MCF 10A (cell line): ENCODE results near the gene TIE1. TPM values are rescaled to one million over a fixed set of nuclear protein-coding genes. Genes with fewer than 3 reads are reported as not detected.

ENCODE experiments used
- BruUV-seq: library from RNA; stranded (reverse); fragments of 400-500 nt; replicated peaks from 2 replicates; lab custom pipeline; 2021; lab: Mats Ljungman, UMichigan
- CTCF ChIA-PET: fragments of 300-600 bp; sonication (Branson Sonifier 250); formaldehyde crosslinking; extraction: SDS; loops from one replicate; lab custom pipeline; 2021; ENCODE audit warnings: antibody characterized with exemption, inconsistent platforms; lab: Yijun Ruan, JAX
- POLR2A ChIA-PET: fragments of 300-600, 350-650 bp; sonication (Branson Sonifier 250); formaldehyde crosslinking; extraction: SDS; loops from one replicate; lab custom pipeline; 2020; ENCODE audit warnings: antibody characterized with exemption, inconsistent platforms; lab: Yijun Ruan, JAX
- DNase-seq: peaks from one replicate; pipeline ENCODE4 v3.0.0-alpha.2; 2018; ENCODE audit not compliant: unreplicated experiment
- H3K27ac Mint-ChIP-seq: one replicate; pipeline ENCODE4 v1.8.0; 2022; ENCODE audit warnings: mild to moderate bottlenecking, low read depth, mixed read lengths; ENCODE audit not compliant: unreplicated experiment
- H3K27me3 Mint-ChIP-seq: one replicate; pipeline ENCODE4 v1.8.0; 2022; ENCODE audit warnings: mixed read lengths; ENCODE audit not compliant: insufficient read depth, unreplicated experiment
- H3K36me3 Mint-ChIP-seq: one replicate; pipeline ENCODE4 v1.8.0; 2022; ENCODE audit warnings: mild to moderate bottlenecking, moderate library complexity, mixed read lengths; ENCODE audit not compliant: insufficient read depth, unreplicated experiment
- H3K4me1 Mint-ChIP-seq: one replicate; pipeline ENCODE4 v1.8.0; 2022; ENCODE audit warnings: mixed read lengths; ENCODE audit not compliant: insufficient read depth, unreplicated experiment
- H3K4me3 Mint-ChIP-seq: one replicate; pipeline ENCODE4 v1.8.0; 2022; ENCODE audit warnings: mild to moderate bottlenecking, moderate library complexity, mixed read lengths; ENCODE audit not compliant: unreplicated experiment
- H3K9me3 Mint-ChIP-seq: one replicate; pipeline ENCODE4 v1.8.0; 2022; ENCODE audit warnings: mixed read lengths; ENCODE audit not compliant: unreplicated experiment
- intact Hi-C: fragments of 100-400 bp; cut with micrococcal nuclease; formaldehyde crosslinking; loops from 2 replicates; pipeline ENCODE4 v1.14.1; 2022
- total RNA-seq: library from RNA; stranded (reverse); gene quantifications from 2 replicates; pipeline ENCODE4 v1.2.3, GENCODE V29; 2022
- TF ChIP-seq, protein P1 (sequence below): fragments of 200-600 bp; IDR thresholded peaks from one replicate; pipeline ENCODE4 v1.8.0; 2022; ENCODE audit warnings: antibody characterized with exemption, mild to moderate bottlenecking; ENCODE audit not compliant: unreplicated experiment

TIE1 gene
- total RNA-seq, 1 experiment from 2014 or later = not detected

DNA sequence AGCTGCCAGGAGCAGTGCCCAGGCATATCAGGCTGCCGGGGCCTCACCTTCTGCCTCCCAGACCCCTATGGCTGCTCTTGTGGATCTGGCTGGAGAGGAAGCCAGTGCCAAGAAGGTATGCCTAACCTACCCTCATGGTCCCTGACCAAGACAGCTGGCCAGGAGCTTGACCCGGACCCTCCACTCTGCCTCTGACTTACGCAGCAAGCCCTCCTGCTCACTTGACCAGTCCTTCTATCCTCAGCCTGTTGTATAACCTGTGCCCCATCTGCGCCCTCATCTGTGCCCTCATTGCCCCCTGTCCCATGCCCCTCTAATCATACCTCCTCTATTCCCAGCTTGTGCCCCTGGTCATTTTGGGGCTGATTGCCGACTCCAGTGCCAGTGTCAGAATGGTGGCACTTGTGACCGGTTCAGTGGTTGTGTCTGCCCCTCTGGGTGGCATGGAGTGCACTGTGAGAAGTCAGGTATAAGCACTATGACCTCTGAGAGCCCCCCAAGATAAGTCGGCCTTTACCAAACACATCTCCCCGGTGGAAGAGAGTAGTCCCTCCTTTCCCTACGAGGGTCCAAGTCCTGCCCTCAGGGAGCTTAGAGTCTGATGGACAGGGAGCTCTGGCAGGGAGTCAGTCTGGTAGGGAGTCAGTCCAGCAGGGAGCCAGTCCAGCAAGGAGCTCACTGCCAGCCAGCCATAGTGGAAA lies 6.8 kb downstream of the TIE1 start:
- H3K27me3 Mint-ChIP-seq = peaks cover 17% of the 10 kb centered on the region
- no peak overlapping the region for H3K27ac Mint-ChIP-seq
- DNase-seq = no peak
- CTCF ChIA-PET = interaction anchor here (0.6 kb wide), 1 partner anchor 23 kb away, joined by 3 read pairs; no protein-coding TSS in a partner anchor
- H3K9me3 Mint-ChIP-seq = no peaks in the 10 kb centered on the region
- POLR2A ChIA-PET = interaction anchor here (0.6 kb wide), 1 partner anchor 60 kb away, joined by 4 read pairs; the partner anchor contains the start of gene ELOVL1
- intact Hi-C loops = no loop called here
- H3K4me1 Mint-ChIP-seq = peaks cover 6% of the 10 kb centered on the region
- TF ChIP-seq, protein P1, sequence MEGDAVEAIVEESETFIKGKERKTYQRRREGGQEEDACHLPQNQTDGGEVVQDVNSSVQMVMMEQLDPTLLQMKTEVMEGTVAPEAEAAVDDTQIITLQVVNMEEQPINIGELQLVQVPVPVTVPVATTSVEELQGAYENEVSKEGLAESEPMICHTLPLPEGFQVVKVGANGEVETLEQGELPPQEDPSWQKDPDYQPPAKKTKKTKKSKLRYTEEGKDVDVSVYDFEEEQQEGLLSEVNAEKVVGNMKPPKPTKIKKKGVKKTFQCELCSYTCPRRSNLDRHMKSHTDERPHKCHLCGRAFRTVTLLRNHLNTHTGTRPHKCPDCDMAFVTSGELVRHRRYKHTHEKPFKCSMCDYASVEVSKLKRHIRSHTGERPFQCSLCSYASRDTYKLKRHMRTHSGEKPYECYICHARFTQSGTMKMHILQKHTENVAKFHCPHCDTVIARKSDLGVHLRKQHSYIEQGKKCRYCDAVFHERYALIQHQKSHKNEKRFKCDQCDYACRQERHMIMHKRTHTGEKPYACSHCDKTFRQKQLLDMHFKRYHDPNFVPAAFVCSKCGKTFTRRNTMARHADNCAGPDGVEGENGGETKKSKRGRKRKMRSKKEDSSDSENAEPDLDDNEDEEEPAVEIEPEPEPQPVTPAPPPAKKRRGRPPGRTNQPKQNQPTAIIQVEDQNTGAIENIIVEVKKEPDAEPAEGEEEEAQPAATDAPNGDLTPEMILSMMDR = no peak
- no TSS peak for BruUV-seq
- H3K4me3 Mint-ChIP-seq = no peak overlapping the region
- no peaks in the 10 kb centered on the region for H3K36me3 Mint-ChIP-seq

DNA sequence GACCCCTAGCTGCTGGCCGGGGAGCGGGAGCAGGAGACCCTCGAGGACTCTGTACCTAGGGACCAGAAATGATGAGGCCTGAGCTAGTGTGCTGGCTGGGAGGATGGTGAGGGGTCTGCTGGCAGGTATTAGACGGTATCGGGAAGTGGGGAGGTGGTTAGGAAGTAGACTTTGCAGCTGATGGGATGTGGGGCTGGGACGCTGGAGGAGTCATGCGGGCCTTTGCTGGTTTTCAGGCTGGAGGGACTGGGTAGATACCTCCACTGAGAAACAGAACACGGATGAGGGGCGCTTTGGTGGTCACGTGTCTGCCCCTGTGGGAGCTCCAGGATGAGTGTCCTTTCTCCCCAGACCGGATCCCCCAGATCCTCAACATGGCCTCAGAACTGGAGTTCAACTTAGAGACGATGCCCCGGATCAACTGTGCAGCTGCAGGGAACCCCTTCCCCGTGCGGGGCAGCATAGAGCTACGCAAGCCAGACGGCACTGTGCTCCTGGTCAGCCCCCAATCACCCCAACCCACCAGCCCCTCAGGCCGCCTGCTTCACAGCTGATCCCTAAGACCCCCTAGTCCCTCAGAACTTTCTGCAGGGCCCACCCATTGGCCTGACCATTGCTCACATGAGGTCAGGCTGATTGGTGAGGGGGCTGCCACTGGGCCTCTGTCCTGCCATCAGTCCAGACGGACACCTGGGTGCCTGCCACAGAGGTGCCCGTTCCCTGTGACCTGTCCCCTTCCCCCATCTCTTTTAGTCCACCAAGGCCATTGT lies 8.0 kb downstream of the TIE1 start:
- DNase-seq = no peak
- Mint-ChIP-seq H3K27me3 (peaks cover 13% of the 10 kb centered on the region), H3K36me3 (no peaks in the 10 kb centered on the region), H3K4me3 (no peak overlapping the region), H3K9me3 (no peaks in the 10 kb centered on the region), H3K27ac (no peak overlapping the region), H3K4me1 (peaks cover 6% of the 10 kb centered on the region)
- CTCF ChIA-PET = interaction anchor here (0.7 kb wide), 1 partner anchor 1973 kb away, joined by 3 read pairs; no protein-coding TSS in a partner anchor
- POLR2A ChIA-PET = no interaction called here
- TF ChIP-seq, protein P1 = no peak
- no TSS peak for BruUV-seq
- intact Hi-C loops = no loop called here

DNA sequence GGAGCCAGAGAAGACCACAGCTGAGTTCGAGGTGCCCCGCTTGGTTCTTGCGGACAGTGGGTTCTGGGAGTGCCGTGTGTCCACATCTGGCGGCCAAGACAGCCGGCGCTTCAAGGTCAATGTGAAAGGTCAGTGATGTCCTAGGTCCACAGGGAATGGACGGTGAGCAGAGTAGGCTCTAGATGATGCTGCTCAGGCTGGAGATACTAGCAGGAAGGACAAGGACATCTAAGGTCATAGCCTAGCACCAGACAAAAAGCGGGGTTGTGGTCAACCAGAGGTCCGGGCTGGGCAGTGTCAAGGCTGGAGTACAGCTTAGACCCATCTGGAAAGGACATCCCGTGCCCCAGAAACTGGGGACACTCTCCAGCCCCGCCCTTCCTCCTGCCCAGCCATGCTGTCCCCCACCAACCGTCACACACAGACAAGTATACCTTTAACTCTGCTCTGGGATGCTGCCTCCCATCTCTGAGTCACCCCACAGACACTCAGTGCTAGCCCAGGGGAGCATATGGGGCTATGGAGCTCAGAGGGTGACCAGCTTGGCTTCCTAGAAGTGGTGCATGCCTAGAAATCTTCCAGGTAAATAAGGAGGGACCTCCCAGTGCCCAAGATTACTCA lies 8.7 kb downstream of the TIE1 start:
- intact Hi-C loops = no loop called here
- no peaks in the 10 kb centered on the region for H3K9me3 Mint-ChIP-seq
- H3K36me3 Mint-ChIP-seq = no peaks in the 10 kb centered on the region
- peaks cover 6% of the 10 kb centered on the region for H3K4me1 Mint-ChIP-seq
- no TSS peak for BruUV-seq
- H3K4me3 Mint-ChIP-seq = no peak overlapping the region
- H3K27ac Mint-ChIP-seq = no peak overlapping the region
- H3K27me3 Mint-ChIP-seq = peaks cover 13% of the 10 kb centered on the region
- DNase-seq = no peak
- ChIA-PET CTCF (no interaction called here), POLR2A (interaction anchor here (0.6 kb wide), 1 partner anchor 579 kb away, joined by 3 read pairs; no protein-coding TSS in a partner anchor)
- TF ChIP-seq, protein P1 = no peak
